Measurements from ENCODE around the gene SERF2. TPM values are rescaled to one million over a fixed set of nuclear protein-coding genes. Genes with fewer than 3 reads are reported as not detected.
"Not testable (repeated sequence)": the region's sequence is repeated elsewhere in the genome, so short reads cannot be mapped to it uniquely, and the experiment has no call there.

The SERF2 gene
- total RNA-seq (2022) (331 and 358 TPM in 2 replicates), Bru-seq, nascent RNA (percentile 65 among the genes with signal in this experiment), BruChase-seq, experiment 1, labeled RNA remaining after a 6-hour chase (percentile 83 among the genes with signal in this experiment), BruChase-seq, experiment 2, labeled RNA remaining after a 2-hour chase (percentile 73 among the genes with signal in this experiment)
- long read RNA-seq, transcript SERF2-201 (3 exons, 1,537 nt) = major isoform, 1,000 of 1,036 reads
- long read RNA-seq, transcript SERF2-207 (2 exons, 582 nt) = minor isoform, 15 of 1,036 reads
- long read RNA-seq, partial matches to known transcripts = 4 of 1,036 reads
- long read RNA-seq, other reads (novel, unspliced or antisense) = 12 of 1,036 reads

- intact Hi-C loops (cut with micrococcal nuclease; ENCODE audit: unreplicated experiment) = no loop called here
- Mint-ChIP-seq H3K9me3 (ENCODE audit: low read depth, unreplicated experiment) (no peaks in the 10 kb centered on the region), H3K36me3 (ENCODE audit: insufficient read depth, unreplicated experiment) (peaks cover 40% of the 10 kb centered on the region), H3K27me3 (ENCODE audit: unreplicated experiment) (no peaks in the 10 kb centered on the region), H3K4me3 (ENCODE audit: low read depth, unreplicated experiment) (peak within 1 kb of the TSS; percentile 86), H3K27ac (ENCODE audit: unreplicated experiment) (peak within 1 kb of the TSS; percentile 91), H3K4me1 (ENCODE audit: low read depth, unreplicated experiment) (peaks cover 25% of the 10 kb centered on the region)
- DNase-seq = peak; percentile 97
- TSS peak; percentile 61 for BruUV-seq (replicated peaks)
- TF ChIP-seq, protein P1, sequence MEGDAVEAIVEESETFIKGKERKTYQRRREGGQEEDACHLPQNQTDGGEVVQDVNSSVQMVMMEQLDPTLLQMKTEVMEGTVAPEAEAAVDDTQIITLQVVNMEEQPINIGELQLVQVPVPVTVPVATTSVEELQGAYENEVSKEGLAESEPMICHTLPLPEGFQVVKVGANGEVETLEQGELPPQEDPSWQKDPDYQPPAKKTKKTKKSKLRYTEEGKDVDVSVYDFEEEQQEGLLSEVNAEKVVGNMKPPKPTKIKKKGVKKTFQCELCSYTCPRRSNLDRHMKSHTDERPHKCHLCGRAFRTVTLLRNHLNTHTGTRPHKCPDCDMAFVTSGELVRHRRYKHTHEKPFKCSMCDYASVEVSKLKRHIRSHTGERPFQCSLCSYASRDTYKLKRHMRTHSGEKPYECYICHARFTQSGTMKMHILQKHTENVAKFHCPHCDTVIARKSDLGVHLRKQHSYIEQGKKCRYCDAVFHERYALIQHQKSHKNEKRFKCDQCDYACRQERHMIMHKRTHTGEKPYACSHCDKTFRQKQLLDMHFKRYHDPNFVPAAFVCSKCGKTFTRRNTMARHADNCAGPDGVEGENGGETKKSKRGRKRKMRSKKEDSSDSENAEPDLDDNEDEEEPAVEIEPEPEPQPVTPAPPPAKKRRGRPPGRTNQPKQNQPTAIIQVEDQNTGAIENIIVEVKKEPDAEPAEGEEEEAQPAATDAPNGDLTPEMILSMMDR (IDR thresholded peaks at IDR 0.05; ENCODE audit: unreplicated experiment) = no peak
- CTCF ChIA-PET = interaction anchor here (0.6 kb wide), 1 partner anchor 121 kb away, joined by 5 read pairs; no protein-coding TSS in a partner anchor
These were observed at the start of gene SERF2 for GRCh38 chr15:43791993-43792760. TSS of gene SERF2 (plus strand) at chr15:43792320. CDS start at chr15:43792377, 57 bp downstream.

DNA sequence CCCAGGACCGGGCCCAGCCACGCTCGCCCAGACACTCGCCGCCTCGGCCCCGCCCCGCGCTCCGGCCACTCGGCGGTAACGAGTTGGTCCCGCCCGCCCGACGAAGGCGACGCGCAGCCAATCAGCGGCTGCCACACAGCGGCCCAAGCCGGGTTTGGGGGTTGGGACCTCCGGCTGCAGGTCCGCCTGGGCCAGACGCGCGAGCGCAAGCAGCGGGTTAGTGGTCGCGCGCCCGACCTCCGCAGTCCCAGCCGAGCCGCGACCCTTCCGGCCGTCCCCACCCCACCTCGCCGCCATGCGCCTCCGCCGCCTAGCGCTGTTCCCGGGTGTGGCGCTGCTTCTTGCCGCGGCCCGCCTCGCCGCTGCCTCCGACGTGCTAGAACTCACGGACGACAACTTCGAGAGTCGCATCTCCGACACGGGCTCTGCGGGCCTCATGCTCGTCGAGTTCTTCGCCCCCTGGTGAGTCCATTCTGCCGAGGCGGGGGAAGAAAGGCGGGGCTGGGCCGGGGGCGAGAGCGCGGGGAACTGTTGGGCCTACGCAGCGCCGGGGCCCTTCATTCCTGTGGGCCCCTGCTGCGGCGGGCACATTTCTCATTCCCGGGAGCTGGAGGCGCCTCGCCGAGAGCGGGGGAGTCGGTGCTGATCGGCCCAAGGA is 45.7 kb upstream of the SERF2 start, which contains the start of gene PDIA3:
Gene PDIA3 (plus strand): TSS at position 194 of the 658 bp plus-strand sequence. CDS start 102 bp downstream, at position 296.
- Mint-ChIP-seq H3K36me3 (ENCODE audit: insufficient read depth, unreplicated experiment) (peaks cover 40% of the 10 kb centered on the region), H3K4me3 (ENCODE audit: low read depth, unreplicated experiment) (peak within 1 kb of the TSS; percentile 84), H3K27ac (ENCODE audit: unreplicated experiment) (peak within 1 kb of the TSS; percentile 81)
- BruUV-seq (replicated peaks); H3K9me3 Mint-ChIP-seq (ENCODE audit: low read depth, unreplicated experiment); H3K27me3 Mint-ChIP-seq (ENCODE audit: unreplicated experiment); CTCF ChIA-PET; H3K4me1 Mint-ChIP-seq (ENCODE audit: low read depth, unreplicated experiment); intact Hi-C loops (cut with micrococcal nuclease; ENCODE audit: unreplicated experiment): not testable (repeated sequence)
- peak; percentile 91 for DNase-seq

GRCh38 chr15:43746903-43747309 is 45.2 kb upstream of the SERF2 start:
- BruUV-seq (replicated peaks); intact Hi-C loops (cut with micrococcal nuclease; ENCODE audit: unreplicated experiment); CTCF ChIA-PET; H3K27me3 Mint-ChIP-seq (ENCODE audit: unreplicated experiment); H3K9me3 Mint-ChIP-seq (ENCODE audit: low read depth, unreplicated experiment); DNase-seq: not testable (repeated sequence)
- H3K27ac Mint-ChIP-seq (ENCODE audit: unreplicated experiment) = peak overlapping the region; percentile 81
- H3K4me1 Mint-ChIP-seq (ENCODE audit: low read depth, unreplicated experiment) = peaks cover 12% of the 10 kb centered on the region
- H3K36me3 Mint-ChIP-seq (ENCODE audit: insufficient read depth, unreplicated experiment) = peaks cover 43% of the 10 kb centered on the region
- peak overlapping the region; percentile 84 for H3K4me3 Mint-ChIP-seq (ENCODE audit: low read depth, unreplicated experiment)

DNA sequence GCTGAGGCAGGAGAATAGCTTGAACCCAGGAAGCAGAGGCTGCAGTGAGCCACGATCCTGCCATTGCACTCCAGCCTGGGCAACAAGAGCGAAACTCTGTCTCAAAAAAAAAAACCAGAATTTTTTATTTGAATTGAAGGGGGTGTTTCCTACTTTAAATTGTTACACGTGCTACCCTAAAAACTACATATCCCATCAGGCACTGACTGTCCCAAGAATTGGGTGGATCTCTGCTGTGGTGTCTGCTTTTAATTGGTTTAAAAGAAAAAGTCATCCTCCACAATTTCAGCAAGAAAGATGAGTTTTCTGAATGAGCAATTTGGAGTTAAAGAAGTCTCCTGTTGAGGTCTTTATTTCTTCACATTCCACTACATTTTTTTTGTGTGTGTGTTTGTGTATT is 43.7 kb upstream of the SERF2 start:
- Mint-ChIP-seq H3K27me3 (ENCODE audit: unreplicated experiment) (no peaks in the 10 kb centered on the region), H3K27ac (ENCODE audit: unreplicated experiment) (no peak overlapping the region), H3K36me3 (ENCODE audit: insufficient read depth, unreplicated experiment) (peaks cover 46% of the 10 kb centered on the region), H3K4me3 (ENCODE audit: low read depth, unreplicated experiment) (peak overlapping the region; percentile 84), H3K9me3 (ENCODE audit: low read depth, unreplicated experiment) (no peaks in the 10 kb centered on the region), H3K4me1 (ENCODE audit: low read depth, unreplicated experiment) (peaks cover 18% of the 10 kb centered on the region)
- DNase-seq = no peak
- intact Hi-C loops (cut with micrococcal nuclease; ENCODE audit: unreplicated experiment) = loop anchor here (2.0 kb wide), 1 partner anchor 20 kb away; no protein-coding TSS in a partner anchor
- CTCF ChIA-PET = no interaction called here
- BruUV-seq (replicated peaks) = no TSS peak
- TF ChIP-seq, protein P1 (IDR thresholded peaks at IDR 0.05; ENCODE audit: unreplicated experiment) = no peak

Measured in Calu3 (cell line).